Body of pancreas (tissue), 4 donors: Measurements from ENCODE around the gene ITGBL1.

Experiments used
- POLR2A ChIP-seq, 3 donors: fragments of 450-650 bp; IDR thresholded peaks; one replicate each; pipeline ENCODE4 v1.6.1; 2016; ENCODE audit warnings: antibody characterized with exemption in 3 of 3, mild to moderate bottlenecking in 2 of 3
- TF ChIP-seq, protein P1 (sequence below), 7 experiments: fragments of 450-650 bp in 4 of 7; fragments of 200-600 bp in 3 of 7; sonication (generic) in 3 of 7; IDR thresholded peaks; one replicate each; pipeline ENCODE4 v1.5.1; 2016 to 2019; ENCODE audit warnings: antibody characterized with exemption in 7 of 7

- TF ChIP-seq, protein P1, sequence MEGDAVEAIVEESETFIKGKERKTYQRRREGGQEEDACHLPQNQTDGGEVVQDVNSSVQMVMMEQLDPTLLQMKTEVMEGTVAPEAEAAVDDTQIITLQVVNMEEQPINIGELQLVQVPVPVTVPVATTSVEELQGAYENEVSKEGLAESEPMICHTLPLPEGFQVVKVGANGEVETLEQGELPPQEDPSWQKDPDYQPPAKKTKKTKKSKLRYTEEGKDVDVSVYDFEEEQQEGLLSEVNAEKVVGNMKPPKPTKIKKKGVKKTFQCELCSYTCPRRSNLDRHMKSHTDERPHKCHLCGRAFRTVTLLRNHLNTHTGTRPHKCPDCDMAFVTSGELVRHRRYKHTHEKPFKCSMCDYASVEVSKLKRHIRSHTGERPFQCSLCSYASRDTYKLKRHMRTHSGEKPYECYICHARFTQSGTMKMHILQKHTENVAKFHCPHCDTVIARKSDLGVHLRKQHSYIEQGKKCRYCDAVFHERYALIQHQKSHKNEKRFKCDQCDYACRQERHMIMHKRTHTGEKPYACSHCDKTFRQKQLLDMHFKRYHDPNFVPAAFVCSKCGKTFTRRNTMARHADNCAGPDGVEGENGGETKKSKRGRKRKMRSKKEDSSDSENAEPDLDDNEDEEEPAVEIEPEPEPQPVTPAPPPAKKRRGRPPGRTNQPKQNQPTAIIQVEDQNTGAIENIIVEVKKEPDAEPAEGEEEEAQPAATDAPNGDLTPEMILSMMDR (IDR thresholded peaks at IDR 0.05), result no peak
- no peak for TF ChIP-seq POLR2A (IDR thresholded peaks at IDR 0.05)
These were observed 112.8 kb downstream of the ITGBL1 start for GRCh38 chr13:101565317-101565716.
